Gastrocnemius medialis (tissue), 4 donors: ENCODE results near the gene CLUH.

Experiments used
- POLR2A ChIP-seq, 2 donors: fragments of 450-650 bp; IDR thresholded peaks; one replicate each; pipeline ENCODE4 v1.6.1; 2017; ENCODE audit warnings: antibody characterized with exemption in 2 of 2, mild to moderate bottlenecking in 2 of 2, moderate library complexity in 2 of 2
- TF ChIP-seq, protein P1 (sequence below), 5 experiments: fragments of 450-650 bp in 3 of 5; fragments of 200-600 bp in 2 of 5; sonication (generic) in 2 of 5; IDR thresholded peaks in 4 of 5; conservative IDR thresholded peaks in 1 of 5; 1 replicate in 4 of 5; 2 replicates in 1 of 5; pipeline ENCODE4 v1.5.1; 2016 to 2019; ENCODE audit warnings: antibody characterized with exemption in 5 of 5, mild to moderate bottlenecking in 3 of 5, moderate library complexity in 3 of 5

DNA sequence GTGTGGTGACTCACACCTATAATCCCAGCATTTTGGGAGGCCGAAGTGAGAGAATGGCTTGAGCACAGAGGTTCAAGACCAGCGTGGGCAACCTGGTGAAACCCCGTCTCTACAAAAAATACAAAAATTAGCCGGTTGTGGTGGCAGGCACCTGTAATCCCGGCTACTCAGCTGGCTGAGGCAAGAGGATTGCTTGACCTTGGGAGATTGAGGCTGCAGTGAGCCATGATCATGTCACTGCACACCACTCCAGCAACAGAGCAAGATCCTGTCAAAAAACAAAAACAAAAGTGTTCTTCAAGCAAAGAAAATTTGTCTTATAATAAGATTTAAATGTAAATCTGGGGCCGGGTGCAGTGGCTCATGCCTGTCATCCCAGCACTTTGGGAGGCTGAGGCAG, 66.6 kb downstream of the CLUH start:
- TF ChIP-seq, protein P1, sequence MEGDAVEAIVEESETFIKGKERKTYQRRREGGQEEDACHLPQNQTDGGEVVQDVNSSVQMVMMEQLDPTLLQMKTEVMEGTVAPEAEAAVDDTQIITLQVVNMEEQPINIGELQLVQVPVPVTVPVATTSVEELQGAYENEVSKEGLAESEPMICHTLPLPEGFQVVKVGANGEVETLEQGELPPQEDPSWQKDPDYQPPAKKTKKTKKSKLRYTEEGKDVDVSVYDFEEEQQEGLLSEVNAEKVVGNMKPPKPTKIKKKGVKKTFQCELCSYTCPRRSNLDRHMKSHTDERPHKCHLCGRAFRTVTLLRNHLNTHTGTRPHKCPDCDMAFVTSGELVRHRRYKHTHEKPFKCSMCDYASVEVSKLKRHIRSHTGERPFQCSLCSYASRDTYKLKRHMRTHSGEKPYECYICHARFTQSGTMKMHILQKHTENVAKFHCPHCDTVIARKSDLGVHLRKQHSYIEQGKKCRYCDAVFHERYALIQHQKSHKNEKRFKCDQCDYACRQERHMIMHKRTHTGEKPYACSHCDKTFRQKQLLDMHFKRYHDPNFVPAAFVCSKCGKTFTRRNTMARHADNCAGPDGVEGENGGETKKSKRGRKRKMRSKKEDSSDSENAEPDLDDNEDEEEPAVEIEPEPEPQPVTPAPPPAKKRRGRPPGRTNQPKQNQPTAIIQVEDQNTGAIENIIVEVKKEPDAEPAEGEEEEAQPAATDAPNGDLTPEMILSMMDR (IDR thresholded peaks at IDR 0.05 in 4 of 5, conservative IDR thresholded peaks at IDR 0.05 in 1 of 5) = no peak
- TF ChIP-seq POLR2A (IDR thresholded peaks at IDR 0.05) = no peak
